GM12872 (cell line): ENCODE data around the gene KCNC4.

Experiments
- TF ChIP-seq, protein P1 (sequence below): IDR thresholded peaks from 3 replicates; pipeline ENCODE4 v1.5.1; 2011; ENCODE audit warnings: low read depth, mild to moderate bottlenecking, low read length, moderate library complexity; ENCODE audit not compliant: insufficient read depth

KCNC4 gene

DNA sequence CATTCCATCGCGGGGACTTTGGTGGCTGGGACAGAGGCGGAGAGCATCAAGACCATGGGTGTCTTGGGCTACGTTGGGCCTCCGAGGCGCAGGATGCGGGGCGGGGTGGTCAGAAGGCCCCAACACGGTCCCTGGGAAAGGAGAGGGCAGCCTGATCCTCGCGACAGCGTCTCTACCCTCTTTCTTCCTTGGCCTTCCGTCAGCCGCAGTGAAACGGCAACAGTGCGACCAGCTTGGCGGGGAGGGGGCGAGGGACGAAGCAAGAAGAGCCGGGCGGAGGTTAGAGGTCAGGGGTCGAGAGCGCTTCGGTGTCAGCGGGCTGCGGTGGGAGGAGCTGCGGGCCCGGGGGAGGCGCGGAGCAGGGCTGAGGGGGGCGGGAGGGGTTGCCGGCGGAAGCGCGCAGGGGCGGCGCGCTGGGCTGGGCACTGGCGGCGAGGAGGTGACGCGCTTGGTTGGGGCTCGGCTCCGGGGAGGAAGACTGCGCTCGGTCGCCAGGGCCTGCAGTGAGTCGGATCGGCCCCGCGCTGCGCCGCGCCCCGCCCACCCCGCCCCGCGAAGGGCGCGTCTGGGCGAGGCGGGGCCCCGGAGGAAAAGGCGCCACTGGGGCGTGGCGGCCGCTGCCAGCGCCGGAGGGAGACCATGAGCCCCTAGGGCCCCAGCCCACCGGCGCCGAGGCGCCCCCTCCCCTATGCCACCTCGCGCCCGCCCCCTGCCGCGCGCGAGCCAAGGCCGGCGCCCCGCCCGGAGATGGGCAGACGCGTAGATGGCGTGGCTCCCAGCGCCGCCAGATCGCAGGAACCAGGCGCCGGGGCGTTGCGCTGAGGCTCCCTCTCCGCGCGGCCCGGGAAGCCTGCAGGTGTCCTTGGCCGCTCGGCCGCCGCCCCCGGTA is at the start of gene KCNC4:
KCNC4 (plus strand) TSS at position 600 of the 889 bp plus-strand sequence. CDS start 1,186 bp downstream, outside the sequence.
- TF ChIP-seq, protein P1, sequence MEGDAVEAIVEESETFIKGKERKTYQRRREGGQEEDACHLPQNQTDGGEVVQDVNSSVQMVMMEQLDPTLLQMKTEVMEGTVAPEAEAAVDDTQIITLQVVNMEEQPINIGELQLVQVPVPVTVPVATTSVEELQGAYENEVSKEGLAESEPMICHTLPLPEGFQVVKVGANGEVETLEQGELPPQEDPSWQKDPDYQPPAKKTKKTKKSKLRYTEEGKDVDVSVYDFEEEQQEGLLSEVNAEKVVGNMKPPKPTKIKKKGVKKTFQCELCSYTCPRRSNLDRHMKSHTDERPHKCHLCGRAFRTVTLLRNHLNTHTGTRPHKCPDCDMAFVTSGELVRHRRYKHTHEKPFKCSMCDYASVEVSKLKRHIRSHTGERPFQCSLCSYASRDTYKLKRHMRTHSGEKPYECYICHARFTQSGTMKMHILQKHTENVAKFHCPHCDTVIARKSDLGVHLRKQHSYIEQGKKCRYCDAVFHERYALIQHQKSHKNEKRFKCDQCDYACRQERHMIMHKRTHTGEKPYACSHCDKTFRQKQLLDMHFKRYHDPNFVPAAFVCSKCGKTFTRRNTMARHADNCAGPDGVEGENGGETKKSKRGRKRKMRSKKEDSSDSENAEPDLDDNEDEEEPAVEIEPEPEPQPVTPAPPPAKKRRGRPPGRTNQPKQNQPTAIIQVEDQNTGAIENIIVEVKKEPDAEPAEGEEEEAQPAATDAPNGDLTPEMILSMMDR = no peak

- TF ChIP-seq, protein P1 = no peak
Measured at GRCh38 chr1:110160538-110161100, 49.5 kb upstream of the KCNC4 start.

GRCh38 chr1:110161165-110161564 is 48.9 kb upstream of the KCNC4 start:
- TF ChIP-seq, protein P1 = no peak

GRCh38 chr1:110161849-110162248 is 48.3 kb upstream of the KCNC4 start:
- TF ChIP-seq, protein P1 = no peak

- TF ChIP-seq, protein P1 = no peak
Measured at GRCh38 chr1:110163591-110163990, 46.5 kb upstream of the KCNC4 start.

GRCh38 chr1:110164725-110165350 is 45.3 kb upstream of the KCNC4 start:
- TF ChIP-seq, protein P1 = no peak

- TF ChIP-seq, protein P1 = no peak
Measured at GRCh38 chr1:110165761-110166231, 44.3 kb upstream of the KCNC4 start.
